GM18907 (cell line): ENCODE measurements around the gene ELFN1.

Source experiments
- ATAC-seq: cut with Tn5 transposase; IDR thresholded peaks from one replicate; pipeline ENCODE4 v1.9.1; 2021; ENCODE audit warnings: mild to moderate bottlenecking, moderate library complexity; ENCODE audit not compliant: unreplicated experiment

Gene ELFN1

DNA sequence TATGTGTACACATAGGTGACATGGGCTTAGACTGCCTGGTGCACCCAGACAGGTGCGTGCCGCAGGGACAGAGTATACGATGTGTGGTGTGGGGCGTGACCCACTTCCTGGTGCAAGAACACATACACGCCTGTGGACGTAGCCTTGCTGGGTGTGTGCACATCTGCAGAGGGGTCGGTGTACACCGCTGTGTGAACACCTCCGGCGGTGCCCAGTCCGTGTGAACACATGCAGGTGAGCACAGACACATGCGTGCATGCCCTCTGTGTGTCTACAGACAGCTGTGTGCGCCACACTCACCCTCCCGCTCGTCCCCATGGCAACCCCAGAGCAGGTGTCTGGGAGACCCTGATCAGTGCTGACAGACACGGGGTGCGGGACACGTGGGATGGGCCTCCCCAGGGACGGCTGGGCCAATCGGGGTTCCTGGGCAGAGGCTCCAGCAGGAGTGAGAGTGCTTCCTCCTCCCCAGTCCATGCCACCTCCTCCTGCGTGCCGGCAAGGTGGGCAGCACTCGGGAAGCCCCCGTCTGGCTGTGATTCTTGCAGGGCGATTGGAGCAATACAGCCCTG is 23.4 kb downstream of the ELFN1 start:
- ATAC-seq = no peak

DNA sequence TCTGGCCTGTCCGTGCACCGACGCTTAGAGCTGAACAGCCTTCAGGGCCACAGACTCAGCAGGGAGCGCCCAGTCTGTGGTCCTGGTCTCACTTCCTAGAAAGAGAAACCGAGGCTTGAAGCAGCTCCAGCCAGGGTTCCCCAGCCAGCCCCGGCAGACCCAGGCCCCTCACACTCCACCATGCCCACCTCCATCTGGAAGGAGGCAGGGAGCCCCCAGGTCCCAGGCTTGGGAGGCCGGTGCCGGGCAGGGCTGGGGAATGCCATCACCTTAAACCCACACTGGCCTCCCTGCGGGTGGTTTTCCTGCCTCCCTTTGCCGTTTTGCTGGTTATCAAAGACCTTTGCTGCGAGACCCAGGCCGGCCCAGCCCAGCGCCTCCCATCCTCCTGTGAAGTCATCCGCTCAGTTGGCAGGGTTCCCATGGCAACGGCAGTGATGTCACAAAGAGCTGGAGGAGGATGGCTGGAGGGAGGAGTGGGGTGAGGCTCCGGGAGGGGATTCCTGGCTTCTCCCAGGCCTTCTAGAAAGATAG is 24.0 kb downstream of the ELFN1 start:
- no peak for ATAC-seq

DNA sequence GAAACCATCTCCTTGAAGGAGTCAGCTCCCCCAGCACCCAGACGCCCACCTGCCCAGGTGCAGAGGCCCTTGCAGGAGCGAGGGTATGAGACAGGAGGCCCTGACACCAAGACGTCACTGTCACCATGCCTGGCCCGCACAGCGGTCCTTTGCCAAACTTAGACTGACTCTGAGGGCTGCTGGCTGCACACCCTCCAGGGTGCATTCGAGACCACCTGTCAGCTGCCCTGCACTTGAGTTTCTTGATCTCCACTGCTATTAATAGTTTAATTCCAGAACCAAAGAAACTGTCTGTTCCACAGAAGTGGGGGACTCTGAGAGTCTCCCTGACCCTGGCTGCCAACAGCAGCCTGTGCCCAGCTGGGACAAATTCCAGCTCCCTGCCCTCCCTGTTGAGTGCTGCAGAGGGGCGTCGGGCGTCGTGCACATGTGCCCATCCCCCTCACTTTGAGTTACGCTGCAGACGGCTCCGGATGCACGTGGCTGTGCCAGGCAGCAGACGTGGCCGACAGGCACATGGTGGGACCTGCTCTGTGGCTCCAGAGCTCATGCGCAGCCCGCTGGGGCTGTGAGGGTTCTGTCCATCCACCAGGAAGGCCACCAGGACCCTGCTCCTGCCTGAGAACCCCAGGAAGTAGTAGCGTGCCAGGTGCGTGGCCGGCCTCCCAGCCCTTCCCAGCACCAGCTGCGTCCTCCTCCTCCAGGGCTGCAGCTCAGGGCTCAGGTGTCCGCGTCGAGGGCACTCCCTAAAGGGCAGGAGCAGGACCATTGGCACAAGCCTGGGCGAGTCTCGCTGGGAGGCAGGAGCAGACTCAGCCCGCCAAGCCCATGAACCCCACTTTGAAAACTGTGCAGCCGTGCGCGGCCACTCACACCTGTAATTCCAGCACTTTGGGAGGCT is 24.8 kb downstream of the ELFN1 start:
- no peak for ATAC-seq

DNA sequence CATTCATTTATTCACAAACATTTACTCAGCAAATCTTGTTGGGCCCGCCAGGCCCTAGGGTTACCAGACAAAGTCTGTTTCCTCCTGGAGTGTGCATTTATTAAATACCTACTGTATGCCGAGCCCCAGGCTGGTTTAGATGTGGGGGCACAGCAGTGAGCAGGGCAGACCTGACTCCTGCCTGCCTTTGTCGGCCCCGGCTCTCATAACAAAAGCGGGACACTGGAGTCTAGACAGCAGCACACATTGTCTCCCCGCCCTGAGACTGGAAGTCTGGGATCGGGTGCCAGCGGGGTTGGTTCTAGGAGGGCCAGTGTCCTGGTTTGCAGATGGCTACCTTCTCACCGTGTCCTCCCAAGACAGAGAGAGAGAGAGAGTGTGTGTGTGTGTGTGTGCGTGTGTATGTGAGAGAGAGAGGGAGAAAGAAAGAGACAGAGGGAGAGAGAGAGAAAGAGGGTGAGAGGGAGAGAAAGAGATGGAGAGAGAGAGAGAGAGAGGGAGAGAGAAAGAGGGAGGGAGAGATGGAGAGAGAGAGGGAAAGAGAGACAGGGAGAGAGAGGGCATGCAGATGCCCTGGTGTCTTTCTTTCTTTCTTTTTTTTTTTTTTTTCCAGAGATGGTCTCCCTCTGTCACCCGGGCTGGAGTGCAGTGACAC is 25.9 kb downstream of the ELFN1 start:
- no peak for ATAC-seq

DNA sequence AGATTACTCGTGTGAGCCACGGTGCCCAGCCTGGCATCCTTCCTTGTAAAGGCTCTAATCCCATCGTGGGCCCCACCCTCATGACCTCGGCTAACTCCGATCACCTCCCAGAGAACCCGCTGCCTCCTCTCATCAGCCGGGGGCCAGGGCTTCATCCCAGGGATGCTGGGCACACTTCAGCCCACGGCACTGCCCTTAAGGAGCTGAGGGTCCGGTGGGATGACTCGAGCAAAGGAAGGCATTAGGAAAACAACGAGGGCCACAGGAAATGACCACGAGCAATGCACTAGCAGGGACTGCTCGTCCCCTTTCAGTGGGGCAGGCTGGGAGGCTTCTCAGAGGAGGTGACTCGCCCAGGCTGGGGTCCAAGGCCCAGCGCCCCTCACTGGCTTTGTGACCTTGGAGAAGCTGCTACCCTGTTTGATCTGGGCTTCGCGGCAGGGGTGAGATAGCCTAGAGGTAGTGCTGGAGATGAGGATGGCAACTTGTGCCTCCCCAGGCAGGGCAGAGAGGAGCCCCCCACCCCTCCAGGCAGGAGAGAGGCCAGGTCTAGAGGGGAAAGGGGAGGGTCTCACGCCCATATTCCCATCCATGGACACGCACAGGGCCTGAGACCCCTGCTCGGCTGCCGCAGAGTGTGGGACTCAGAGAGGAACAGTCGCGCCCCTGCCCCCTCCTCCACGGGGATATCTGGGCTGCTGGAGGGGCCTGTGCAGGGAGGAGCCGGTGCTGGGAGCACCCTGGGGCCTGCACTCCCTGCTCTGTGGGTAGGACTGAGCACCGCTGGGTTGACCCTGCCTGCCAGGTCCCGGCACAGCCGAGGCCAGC is 26.8 kb downstream of the ELFN1 start:
- no peak for ATAC-seq

DNA sequence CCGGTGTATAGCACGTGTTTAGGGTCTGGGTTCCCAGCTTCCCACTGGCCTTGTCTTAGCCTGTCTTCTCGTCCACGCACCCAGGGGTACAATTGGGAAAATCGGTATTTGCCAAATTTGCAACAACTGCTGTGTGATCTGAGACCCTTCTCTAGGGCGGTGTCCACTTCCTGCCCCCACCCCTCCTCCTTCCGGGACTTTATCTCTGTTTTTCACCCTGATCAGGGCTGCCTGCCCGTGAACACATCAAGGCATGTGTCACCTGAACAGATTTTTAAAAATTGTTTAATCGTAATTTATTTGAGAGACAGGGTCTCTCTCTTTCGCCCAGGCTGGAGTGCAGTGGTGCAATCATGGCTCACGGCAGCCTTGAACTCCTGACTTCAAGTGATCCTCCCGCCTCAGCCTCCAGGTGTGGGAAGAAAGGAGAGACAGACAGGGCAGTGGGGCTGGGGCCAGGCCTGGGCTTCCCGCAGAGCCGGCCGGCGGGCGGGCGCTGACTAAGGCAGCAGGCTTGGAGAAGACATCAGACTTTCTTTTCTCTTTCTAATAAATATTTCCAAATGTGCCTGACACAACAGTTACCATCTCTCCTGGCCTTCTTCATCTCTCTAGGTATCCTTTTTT is 27.5 kb downstream of the ELFN1 start:
- ATAC-seq = no peak

DNA sequence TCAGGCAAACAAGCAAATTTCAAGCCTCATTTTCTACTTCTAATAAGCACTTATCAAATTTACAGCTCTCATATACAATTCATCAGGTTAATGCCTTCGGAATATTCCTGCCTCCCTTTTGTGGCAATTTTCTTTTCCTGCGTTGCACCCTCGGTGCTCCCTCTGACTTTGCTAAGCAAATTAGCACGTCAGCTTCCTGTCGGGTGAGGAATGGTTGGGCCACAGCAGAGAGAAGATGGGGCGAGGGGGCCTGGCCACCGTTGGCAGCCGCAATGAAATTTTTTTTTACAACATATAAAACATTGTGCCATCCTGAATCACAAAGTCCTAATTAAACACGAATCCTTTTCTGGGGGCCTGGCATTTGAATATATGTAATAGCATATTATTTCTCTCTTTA is 28.1 kb downstream of the ELFN1 start:
- ATAC-seq = no peak

DNA sequence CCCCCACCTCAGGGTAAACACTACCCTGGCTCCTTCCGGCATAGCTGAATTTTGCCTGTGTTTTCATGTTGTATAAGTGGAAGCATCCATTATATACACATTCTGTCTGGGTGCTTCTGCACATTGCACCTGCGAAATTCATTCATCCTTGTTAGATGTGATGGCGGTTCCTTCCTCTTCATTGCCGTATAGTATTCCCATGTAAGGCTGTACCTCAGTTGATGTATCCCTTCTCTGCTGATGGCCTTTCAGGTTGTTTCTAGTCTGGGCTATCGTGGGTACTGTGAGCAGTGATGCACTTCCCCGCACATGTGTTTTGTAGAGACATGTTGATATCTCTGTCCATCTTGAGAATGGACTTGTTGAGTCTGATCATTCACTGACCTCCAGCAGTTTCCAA is 28.9 kb downstream of the ELFN1 start:
- no peak for ATAC-seq

DNA sequence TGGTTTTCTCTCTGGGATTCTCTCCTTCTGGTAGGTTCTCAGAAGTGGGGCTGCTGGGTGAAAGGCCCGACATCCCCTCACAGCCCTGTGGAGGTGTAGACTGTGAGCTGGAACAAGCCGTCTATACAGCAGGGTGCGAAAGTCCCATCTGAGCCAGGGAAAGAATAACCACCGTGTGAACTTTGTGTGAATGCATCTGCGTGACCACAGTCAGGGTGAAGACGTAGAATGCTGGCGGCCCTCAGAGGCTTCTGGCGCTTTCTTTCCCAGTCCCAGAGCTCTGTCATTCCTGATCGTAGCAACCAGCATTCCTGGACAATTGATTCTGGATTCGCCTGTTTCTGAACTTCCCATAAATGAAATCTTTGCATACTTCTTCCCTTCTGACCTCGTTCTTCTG is 30.0 kb downstream of the ELFN1 start:
- no peak for ATAC-seq

DNA sequence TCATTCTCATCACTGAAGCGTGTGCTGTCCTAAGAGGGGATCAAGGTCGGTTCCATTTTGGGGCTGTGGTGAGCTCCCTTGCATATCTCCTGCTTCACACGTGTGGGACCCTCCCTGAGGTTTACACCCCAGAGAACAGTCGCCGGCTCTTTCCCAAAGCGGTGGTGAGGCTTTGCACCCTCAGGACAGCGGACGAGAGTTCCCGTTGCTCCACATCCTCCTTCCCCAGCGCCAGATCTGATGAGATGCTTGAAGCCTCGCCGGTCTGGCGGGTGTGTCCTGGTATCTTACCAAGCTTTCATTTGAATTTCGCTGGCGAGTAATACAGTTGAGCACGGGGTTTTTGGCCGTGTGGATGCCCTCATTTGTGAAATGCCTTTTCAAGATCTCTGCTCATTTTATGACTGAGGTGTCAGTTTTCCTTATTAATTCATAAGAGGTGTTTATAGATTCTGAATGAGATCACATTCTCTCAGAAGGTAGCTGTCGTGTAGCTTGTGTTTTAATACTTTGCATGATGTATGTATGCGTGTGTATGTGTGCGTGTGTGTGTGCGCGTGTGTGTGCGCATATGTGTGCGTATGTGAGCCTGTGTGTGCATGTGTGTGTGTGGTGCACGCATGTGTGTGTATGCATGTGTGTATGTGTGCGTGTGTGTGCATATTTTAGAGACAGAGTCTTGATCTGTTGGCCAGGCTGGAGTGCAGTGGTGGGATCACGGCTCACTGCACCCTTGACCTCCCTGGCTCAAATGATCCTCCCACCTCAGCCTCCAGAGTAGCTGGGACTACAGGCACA is 30.7 kb downstream of the ELFN1 start:
- no peak for ATAC-seq

DNA sequence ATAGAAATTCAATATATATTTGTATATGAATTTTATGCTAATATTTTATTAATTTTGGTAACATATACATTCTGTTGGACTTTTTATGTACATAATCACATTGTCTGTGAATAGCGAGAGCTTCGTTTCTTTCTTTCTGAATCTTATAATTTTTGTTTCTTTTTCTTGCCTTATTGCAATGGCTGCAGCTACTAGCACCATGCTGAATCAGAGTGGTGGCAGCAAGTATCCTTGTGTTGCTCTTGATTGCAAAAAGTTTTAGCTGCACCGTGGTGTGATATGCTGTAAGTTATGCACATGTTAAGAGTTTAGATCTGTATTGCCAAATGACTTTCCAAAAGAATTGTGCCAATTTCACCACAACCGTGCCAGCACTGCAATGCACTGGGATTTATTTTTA is 32.6 kb downstream of the ELFN1 start:
- ATAC-seq = no peak

DNA sequence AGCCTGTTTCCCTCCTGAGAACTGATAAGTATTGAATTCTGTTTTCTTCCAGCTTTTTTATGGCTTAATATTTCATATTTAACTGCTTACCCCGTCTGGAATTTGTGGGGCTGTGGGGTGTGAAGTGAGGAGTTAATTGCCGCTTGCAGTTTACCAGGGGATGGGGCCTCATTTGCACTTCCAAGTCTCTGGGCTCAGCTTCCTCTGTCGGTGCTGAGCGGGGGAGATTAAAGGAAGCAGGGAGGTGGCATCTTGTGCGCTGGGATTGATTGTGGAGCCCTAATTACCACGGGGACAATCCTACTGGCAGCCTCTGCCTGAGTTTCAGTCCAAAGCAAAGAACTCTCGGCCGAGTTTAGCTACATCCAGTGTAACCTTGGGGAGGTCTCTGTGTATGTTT is 33.4 kb downstream of the ELFN1 start:
- no peak for ATAC-seq

DNA sequence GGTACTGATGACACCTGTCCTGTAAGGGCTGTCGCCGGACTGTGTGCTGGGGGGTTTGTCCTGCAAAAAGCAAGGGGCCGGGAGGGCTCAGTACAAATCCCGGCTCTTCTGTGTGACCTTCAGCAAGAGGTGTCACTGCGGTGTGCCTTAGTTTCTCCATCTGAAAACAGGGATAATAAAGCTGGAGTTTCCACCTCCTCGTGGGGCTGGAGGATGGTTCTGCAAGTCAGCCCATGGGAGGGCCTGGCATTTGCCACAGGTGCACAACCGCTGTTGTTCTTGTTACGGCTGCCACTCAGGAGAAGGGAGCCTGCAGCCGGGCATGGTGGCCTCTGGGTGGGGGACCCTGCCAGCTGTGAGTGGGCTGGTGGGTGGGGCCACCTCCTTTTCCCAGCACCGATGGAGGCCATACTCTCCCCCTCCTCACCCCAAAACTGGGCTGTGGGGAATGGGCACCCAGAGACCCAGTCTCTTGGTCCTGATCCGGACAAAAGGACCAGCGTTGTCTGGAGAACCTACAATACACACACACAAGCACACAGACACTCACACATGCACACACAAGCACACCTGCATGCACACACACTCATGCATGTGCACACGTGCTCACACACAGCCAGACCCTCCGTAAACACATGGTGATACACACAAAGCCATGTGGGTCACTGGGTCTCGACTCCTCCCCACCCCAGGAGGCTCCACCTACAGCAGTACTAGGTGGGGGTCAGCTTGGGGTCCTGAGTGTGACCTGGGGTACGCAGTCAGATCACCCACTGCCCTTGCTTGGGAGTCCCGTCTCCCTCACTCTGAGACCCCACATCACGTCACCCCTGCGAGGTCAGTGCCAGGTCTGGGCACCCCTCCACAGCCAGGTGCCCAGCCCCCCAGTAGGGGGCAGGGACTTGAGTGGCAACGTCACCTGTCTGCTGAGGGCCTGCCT is 34.1 kb downstream of the ELFN1 start:
- ATAC-seq = no peak

DNA sequence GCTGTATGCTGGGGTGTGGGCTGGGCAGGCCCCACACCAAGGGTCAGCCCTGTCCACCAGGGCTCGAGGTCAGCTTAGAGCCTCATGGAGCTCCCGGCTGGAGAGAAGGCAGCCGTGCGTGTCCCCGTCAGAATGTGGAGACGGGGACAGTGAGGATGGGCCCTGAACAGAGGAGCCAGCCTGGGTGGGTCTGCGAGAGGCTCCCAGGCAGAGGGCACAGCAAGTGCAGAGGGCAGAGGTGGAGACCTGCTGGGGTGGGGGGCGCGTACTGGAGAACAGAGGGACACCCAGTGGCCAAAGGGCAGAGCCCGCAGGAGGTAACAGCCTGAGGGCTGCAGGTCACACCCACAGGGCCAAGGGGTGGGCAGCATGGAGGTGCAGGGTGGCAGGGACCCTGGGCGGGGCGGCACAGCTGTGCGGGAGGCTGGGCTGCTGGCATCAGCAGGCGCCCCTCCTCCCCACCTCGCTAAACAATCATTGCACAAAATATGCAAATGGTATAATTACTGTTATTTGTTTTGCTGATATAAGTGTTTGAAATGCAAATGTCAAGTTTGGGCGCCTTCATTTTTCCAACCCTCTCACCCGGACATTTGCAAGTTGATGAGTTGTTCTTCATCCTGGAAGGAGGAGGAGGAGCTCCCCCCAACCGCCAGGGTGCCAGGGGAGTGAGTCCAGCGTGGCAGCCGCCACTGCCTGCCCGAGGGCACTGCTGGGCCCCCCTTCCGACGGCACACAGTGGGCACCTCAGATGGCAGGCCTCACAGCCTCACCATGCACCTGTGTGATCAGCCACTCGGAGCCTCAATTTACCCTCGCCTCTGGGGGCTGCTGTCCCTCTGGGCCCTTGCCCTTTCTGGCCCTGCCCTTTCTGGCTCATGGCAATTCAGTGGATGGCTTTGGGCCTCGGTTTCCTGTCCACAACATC is 35.0 kb downstream of the ELFN1 start:
- ATAC-seq = no peak

DNA sequence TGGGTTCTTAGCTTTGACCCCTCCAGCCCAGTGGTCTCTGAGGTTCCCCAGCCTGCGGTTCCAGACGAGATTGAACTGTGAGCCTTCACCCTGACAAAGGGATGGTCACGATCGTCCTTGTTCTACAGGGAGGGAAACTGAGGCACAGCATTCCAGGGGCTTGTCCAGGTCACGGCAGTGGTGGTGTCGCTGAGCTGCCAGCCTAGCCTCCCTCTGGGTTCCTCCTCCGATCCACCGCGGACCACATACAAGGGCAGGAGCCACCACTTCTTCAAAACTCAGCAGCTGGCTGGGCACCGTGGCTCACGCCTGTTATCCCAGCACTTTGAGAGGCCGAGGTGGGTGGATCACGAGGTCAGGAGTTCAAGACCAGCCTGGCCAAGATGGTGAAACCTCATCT is 35.8 kb downstream of the ELFN1 start:
- ATAC-seq = no peak

DNA sequence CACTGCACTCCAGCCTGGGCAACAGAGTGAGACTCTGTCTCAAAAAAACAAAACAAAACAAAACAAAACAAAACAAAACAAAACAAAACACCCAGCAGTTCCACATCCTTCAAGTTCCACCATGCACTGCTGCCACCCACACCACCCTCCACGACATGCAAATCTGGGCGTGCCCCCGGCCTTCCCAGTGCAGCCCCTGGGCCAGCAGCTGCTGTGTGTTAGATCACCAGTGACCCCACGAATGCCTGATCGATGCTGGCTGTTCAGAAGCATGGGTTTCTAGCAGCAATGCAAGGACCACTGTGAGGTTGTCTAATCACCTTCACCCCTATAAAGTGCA is 36.3 kb downstream of the ELFN1 start:
- ATAC-seq = no peak

DNA sequence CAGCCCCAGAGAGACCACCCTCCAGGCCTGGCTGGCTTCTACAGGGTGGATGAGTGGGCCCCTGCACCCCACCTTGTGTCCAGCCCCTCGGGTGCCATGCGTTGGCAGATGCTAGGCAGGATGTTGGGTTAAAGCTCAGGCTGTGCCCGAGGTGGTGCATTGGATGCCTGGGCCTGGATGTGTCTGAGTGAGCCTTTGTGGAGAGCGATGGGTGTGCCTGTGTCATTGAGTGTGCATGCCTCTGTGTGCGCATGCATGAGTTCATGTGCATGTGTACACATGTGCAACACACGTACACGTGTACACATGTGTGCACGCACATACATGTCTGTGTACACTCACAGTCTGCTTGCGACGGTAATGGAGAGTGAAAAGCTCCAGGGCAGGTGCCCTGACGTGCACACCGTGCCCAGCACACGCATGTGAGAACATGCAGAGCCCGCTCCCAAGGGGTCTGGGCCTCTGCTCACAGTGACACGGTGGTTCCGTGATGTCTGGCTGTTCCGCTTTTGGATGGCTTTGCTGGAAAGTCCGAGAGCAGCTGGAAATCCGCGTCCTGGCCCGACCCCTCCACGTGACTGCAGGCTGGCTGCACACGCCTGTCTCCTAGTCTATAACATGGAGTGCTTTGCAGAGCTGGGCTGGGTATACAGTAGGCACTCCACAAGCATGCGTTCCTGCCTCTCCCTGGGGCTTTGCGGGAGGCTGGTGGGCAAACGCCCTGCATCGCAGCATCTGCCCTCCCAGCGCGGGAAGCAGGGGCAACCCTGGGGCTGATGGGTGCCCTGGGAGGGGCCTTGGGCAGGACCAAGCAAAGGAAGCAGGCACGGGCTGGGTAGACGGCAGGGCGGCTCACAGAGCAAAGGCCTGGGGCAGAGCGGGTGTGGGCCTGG is 36.9 kb downstream of the ELFN1 start:
- no peak for ATAC-seq
